HepG2 (cell line): ENCODE data around the gene MARK4. TPM values are rescaled to one million over a fixed set of nuclear protein-coding genes. Genes with fewer than 3 reads are reported as not detected.

Experiments used
- ATAC-seq: fragments of 200-7000 bp; cut with Tn5 transposase; 3 replicates; pipeline ENCODE4 v1.9.1; 2020; ENCODE audit warnings: mild to moderate bottlenecking, moderate library complexity
- BruUV-seq: library from RNA; stranded (reverse); fragments of 400-500 nt; replicated peaks from 2 replicates; lab custom pipeline; 2021; lab: Mats Ljungman, UMichigan
- CTCF ChIA-PET: fragments of 300-600 bp; formaldehyde crosslinking; extraction: SDS; loops from one replicate; lab custom pipeline; 2021; ENCODE audit warnings: low total read pairs, inconsistent platforms, low intra/inter-chr PET ratio; lab: Yijun Ruan, JAX
- POLR2A ChIA-PET: fragments of 350-600 bp; sonication (Branson Sonifier 250); formaldehyde crosslinking; loops from one replicate; lab custom pipeline; 2020; ENCODE audit warnings: antibody characterized with exemption, inconsistent platforms; lab: Yijun Ruan, JAX
- DNase-seq: peaks from one replicate; pipeline ENCODE4 v3.0.0-alpha.2; 2015; ENCODE audit warnings: low spot score
- FAIRE-seq: peaks from 3 replicates; lab custom pipeline; 2011; peaks lifted over from hg19 to GRCh38; lab: Jason Lieb, UNC
- H2AFZ ChIP-seq: one replicate; pipeline ENCODE4 v1.6.1; 2011; ENCODE audit warnings: low read length, inconsistent platforms
- H3K27ac ChIP-seq: fragments of 300-600 bp; 3 replicates; pipeline ENCODE4 v1.8.0; 2011; ENCODE audit warnings: mixed run types, mild to moderate bottlenecking, mixed read lengths, low read length, inconsistent platforms; ENCODE audit not compliant: insufficient read depth; ENCODE audit errors: extremely low read length
- H3K27me3 ChIP-seq, 2 experiments: fragments of 200-600 bp in 1 of 2; 2 replicates in 1 of 2; 3 replicates in 1 of 2; pipeline versions ENCODE4 v1.6.0 to v1.8.0; 2011; ENCODE audit warnings: low read length in 2 of 2, mild to moderate bottlenecking in 2 of 2, moderate library complexity in 2 of 2, inconsistent platforms in 1 of 2; ENCODE audit not compliant: insufficient read depth in 2 of 2, control insufficient read depth in 1 of 2
- H3K36me3 ChIP-seq, 2 experiments: fragments of 200-600 bp in 1 of 2; replicated peaks in 1 of 2; 2 replicates in 1 of 2; 3 replicates in 1 of 2; pipeline versions ENCODE4 v1.5.1 to v1.8.0; 2011; ENCODE audit warnings: low read length in 2 of 2, inconsistent platforms in 1 of 2; ENCODE audit not compliant: insufficient read depth in 2 of 2, control insufficient read depth in 1 of 2
- H3K4me1 ChIP-seq: 2 replicates; pipeline ENCODE4 v1.5.1; 2012; ENCODE audit warnings: low read length, inconsistent platforms; ENCODE audit not compliant: insufficient read depth
- H3K4me2 ChIP-seq: 2 replicates; pipeline ENCODE4 v1.6.0; 2011; ENCODE audit warnings: low read depth, low read length, inconsistent platforms
- H3K4me3 ChIP-seq, 3 experiments: fragments of 200-600 bp in 1 of 3; sonication (generic), shearing (Covaris generic) in 1 of 3; replicated peaks in 1 of 3; 2 replicates each; pipeline ENCODE4 v1.5.1; 2011 to 2016; ENCODE audit warnings: low read length in 3 of 3, inconsistent platforms in 2 of 3, low read depth in 2 of 3, mild to moderate bottlenecking in 2 of 3, control low read depth in 1 of 3, mixed read lengths in 1 of 3; ENCODE audit not compliant: insufficient read depth in 1 of 3
- H3K79me2 ChIP-seq: one replicate; pipeline ENCODE4 v1.6.1; 2011; ENCODE audit warnings: low read length, inconsistent platforms; ENCODE audit not compliant: insufficient read depth
- H3K9ac ChIP-seq: 2 replicates; pipeline ENCODE4 v1.6.0; 2011; ENCODE audit warnings: mild to moderate bottlenecking, low read depth, low read length, inconsistent platforms; ENCODE audit not compliant: insufficient read depth
- H3K9me3 ChIP-seq: 2 replicates; pipeline ENCODE4 v1.5.1; 2012; ENCODE audit warnings: mild to moderate bottlenecking, low read length
- H4K20me1 ChIP-seq: 2 replicates; pipeline ENCODE4 v1.6.0; 2011; ENCODE audit warnings: inconsistent platforms, mild to moderate bottlenecking, low read length, moderate library complexity; ENCODE audit not compliant: insufficient read depth
- IRF1 ChIP-seq: sonication (generic); formaldehyde crosslinking; IDR thresholded peaks from 2 replicates; pipeline ENCODE4 v1.4.0; 2020; ENCODE audit warnings: low read depth, mild to moderate bottlenecking, missing genetic modification reagents
- JDP2 ChIP-seq: sonication (generic); formaldehyde crosslinking; IDR thresholded peaks from 2 replicates; pipeline ENCODE4 v1.8.1; 2022; ENCODE audit warnings: missing genetic modification reagents, borderline replicate concordance
- JUNB ChIP-seq: sonication (generic); formaldehyde crosslinking; IDR thresholded peaks from 2 replicates; pipeline ENCODE4 v1.8.0; 2022; ENCODE audit warnings: missing genetic modification reagents, mild to moderate bottlenecking, borderline replicate concordance
- MEF2D ChIP-seq: sonication (generic); formaldehyde crosslinking; IDR thresholded peaks from 2 replicates; pipeline ENCODE4 v1.5.1; 2020; ENCODE audit warnings: mild to moderate bottlenecking, missing genetic modification reagents
- MYNN ChIP-seq: sonication (generic); formaldehyde crosslinking; IDR thresholded peaks from 2 replicates; pipeline ENCODE4 v1.4.0; 2020; ENCODE audit warnings: mild to moderate bottlenecking, low read depth, missing genetic modification reagents
- SALL2 ChIP-seq: sonication (generic); formaldehyde crosslinking; IDR thresholded peaks from 2 replicates; pipeline ENCODE4 v1.8.1; 2023; ENCODE audit warnings: mild to moderate bottlenecking, missing genetic modification reagents, inconsistent platforms
- SATB2 ChIP-seq: sonication (generic); formaldehyde crosslinking; IDR thresholded peaks from 2 replicates; pipeline ENCODE4 v1.5.0; 2020; ENCODE audit warnings: missing genetic modification reagents
- SNAPC5 ChIP-seq: sonication (generic); formaldehyde crosslinking; IDR thresholded peaks from 2 replicates; pipeline ENCODE4 v1.8.1; 2023; ENCODE audit warnings: mild to moderate bottlenecking, missing genetic modification reagents, borderline replicate concordance
- TFDP1 ChIP-seq: IDR thresholded peaks from 2 replicates; pipeline ENCODE4 v1.6.1; 2016; ENCODE audit warnings: missing compliant biosample characterization, missing genetic modification reagents, borderline replicate concordance
- ZFP90 ChIP-seq: sonication (generic); formaldehyde crosslinking; IDR thresholded peaks from 2 replicates; pipeline ENCODE4 v1.8.0; 2022; ENCODE audit warnings: missing genetic modification reagents, mild to moderate bottlenecking, inconsistent platforms, borderline replicate concordance
- ZNF281 ChIP-seq: sonication (generic); formaldehyde crosslinking; IDR thresholded peaks from 2 replicates; pipeline ENCODE4 v1.4.0; 2020; ENCODE audit warnings: missing genetic modification reagents, borderline replicate concordance
- ZNF484 ChIP-seq: sonication (generic); formaldehyde crosslinking; IDR thresholded peaks from 2 replicates; pipeline ENCODE4 v1.5.1; 2020; ENCODE audit warnings: mild to moderate bottlenecking, low read depth, missing genetic modification reagents, borderline replicate concordance
- ZNF770 ChIP-seq: sonication (generic); formaldehyde crosslinking; IDR thresholded peaks from 2 replicates; pipeline ENCODE4 v1.5.0; 2020; ENCODE audit warnings: mild to moderate bottlenecking, missing genetic modification reagents
- ZSCAN5A ChIP-seq: sonication (generic); formaldehyde crosslinking; IDR thresholded peaks from 2 replicates; pipeline ENCODE4 v1.8.0; 2022; ENCODE audit warnings: mild to moderate bottlenecking, missing genetic modification reagents, borderline replicate concordance
- WGBS: methylation state at CpG from one replicate; pipeline ENCODE4 v1.1.6; 2017; ENCODE audit warnings: low lambda C conversion rate; 5-methylcytosine and 5-hydroxymethylcytosine counted together
- in situ Hi-C: cut with HindIII; loops from 2 replicates; pipeline ENCODE4 v1.10.0; 2017; ENCODE audit warnings: low pct_unique_long_range_greater_than_20kb; ENCODE audit not compliant: extremely low pct_ligation_motif_present
- intact Hi-C: fragments of 100-400 bp; cut with micrococcal nuclease; formaldehyde crosslinking; loops from one replicate; pipeline ENCODE4 v1.10.0; 2022; ENCODE audit not compliant: unreplicated experiment
- polyA plus RNA-seq, 8 experiments: library from polyadenylated mRNA; depleted of rRNA in 3 of 8; stranded (reverse) in 7 of 8; unstranded in 1 of 8; fragments of >200 nt; fragmentation: Illumina TruSeq in 4 of 8; extraction: Trizol in 4 of 8; gene quantifications; 2 replicates each; pipeline versions ENCODE4 v1.2.1 to v1.2.3, GENCODE V29; 2011 to 2016; ENCODE audit warnings: low read depth in 4 of 8, missing spikeins in 1 of 8, mixed read lengths in 1 of 8; ENCODE audit not compliant: insufficient read depth in 1 of 8
- total RNA-seq, 5 experiments: library from RNA; depleted of rRNA; stranded (reverse); fragments of >200 nt; fragmentation: Illumina TruSeq; extraction: Trizol; gene quantifications; 2 replicates each; pipeline ENCODE4 v1.2.3, GENCODE V29; 2016; ENCODE audit warnings: low read depth in 1 of 5

Gene MARK4
- total and polyA plus RNA-seq, 2 of the 13 experiments (the other 11 are each of a cell fraction or from before 2014, with no cell fraction given) = 7.0 to 12.2 TPM

- TF ChIP-seq ZNF281 (CRISPR knock-in tag) = no peak
- TF ChIP-seq TFDP1 (CRISPR knock-in tag) = no peak
- no peak for TF ChIP-seq ZNF484 (CRISPR knock-in tag)
- no peak for TF ChIP-seq MYNN (CRISPR knock-in tag)
- no peak for TF ChIP-seq JUNB (CRISPR knock-in tag)
- no peak for TF ChIP-seq JDP2
- no peak for TF ChIP-seq SALL2 (CRISPR knock-in tag)
- TF ChIP-seq SNAPC5 (CRISPR knock-in tag) = no peak
Measured at GRCh38 chr19:45265375-45265774, 14.3 kb downstream of the MARK4 start (continued).

GRCh38 chr19:45267296-45267695, 16.2 kb downstream of the MARK4 start:
- Histone ChIP-seq H3K36me3 (peaks cover 12 to 15% of the 10 kb centered on the region in 2 experiments; a peak in 4 of 5 replicates), H3K9ac (no peak overlapping the region), H3K27me3 (no peaks in the 10 kb centered on the region), H3K79me2 (no peaks in the 10 kb centered on the region), H3K4me1 (peaks cover 12% of the 10 kb centered on the region), H2AFZ (no peak overlapping the region), H3K27ac (no peak overlapping the region), H3K9me3 (no peaks in the 10 kb centered on the region), H4K20me1 (no peaks in the 10 kb centered on the region), H3K4me3 (no peak overlapping the region), H3K4me2 (no peak overlapping the region)
- ATAC-seq = no peak
- ChIA-PET POLR2A (no interaction called here), CTCF (no interaction called here)
- no peak for DNase-seq
- in situ Hi-C loops (no loop called here), intact Hi-C loops (no loop called here)
- no TSS peak for BruUV-seq
- FAIRE-seq = no peak
- WGBS = 97% methylated on average over 7 of the region's 12 CpGs
- TF ChIP-seq SATB2 (CRISPR knock-in tag) = no peak
- no peak for TF ChIP-seq ZSCAN5A (CRISPR knock-in tag)
- TF ChIP-seq ZNF770 = no peak
- no peak for TF ChIP-seq IRF1 (CRISPR knock-in tag)
- TF ChIP-seq ZFP90 (CRISPR knock-in tag) = no peak
- TF ChIP-seq MEF2D = no peak
